ENCODE results near the gene KIN. TPM values are rescaled to one million over a fixed set of nuclear protein-coding genes. Genes with fewer than 3 reads are reported as not detected.

Gene KIN
- total RNA-seq, 1 donor from 2014 or later: 13.7 TPM

DNA sequence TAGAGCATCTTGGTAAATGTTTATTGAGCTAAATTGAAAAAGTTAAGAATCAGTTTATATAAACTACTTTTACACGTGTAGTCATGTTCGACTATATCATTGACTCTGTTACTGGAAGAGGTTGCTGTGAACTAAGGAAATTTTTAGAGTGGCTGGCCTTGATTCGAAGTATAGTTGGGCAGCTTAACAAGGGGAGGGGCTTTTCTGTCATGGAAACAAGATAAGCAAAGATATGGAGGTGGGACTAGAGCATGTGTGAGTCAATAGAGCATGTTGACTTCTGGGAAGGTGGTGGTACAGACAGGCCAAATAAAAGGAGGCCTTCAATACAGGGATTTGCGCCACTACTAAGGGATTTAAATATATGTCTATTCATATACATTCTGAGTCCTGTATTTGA lies 7.8 kb upstream of the KIN start:
- Histone ChIP-seq H3K27ac (no peak overlapping the region), H3K9me3 (no peaks in the 10 kb centered on the region), H3K27me3 (ENCODE audit: low read depth) (no peaks in the 10 kb centered on the region), H3K4me1 (peaks cover 35% of the 10 kb centered on the region), H3K4me3 (no peak overlapping the region), H3K36me3 (peaks cover 50% of the 10 kb centered on the region)
- peak; percentile 87 to 97 for ATAC-seq
- intact Hi-C loops (cut with DNase I): no loop called here
- TF ChIP-seq, protein P1, sequence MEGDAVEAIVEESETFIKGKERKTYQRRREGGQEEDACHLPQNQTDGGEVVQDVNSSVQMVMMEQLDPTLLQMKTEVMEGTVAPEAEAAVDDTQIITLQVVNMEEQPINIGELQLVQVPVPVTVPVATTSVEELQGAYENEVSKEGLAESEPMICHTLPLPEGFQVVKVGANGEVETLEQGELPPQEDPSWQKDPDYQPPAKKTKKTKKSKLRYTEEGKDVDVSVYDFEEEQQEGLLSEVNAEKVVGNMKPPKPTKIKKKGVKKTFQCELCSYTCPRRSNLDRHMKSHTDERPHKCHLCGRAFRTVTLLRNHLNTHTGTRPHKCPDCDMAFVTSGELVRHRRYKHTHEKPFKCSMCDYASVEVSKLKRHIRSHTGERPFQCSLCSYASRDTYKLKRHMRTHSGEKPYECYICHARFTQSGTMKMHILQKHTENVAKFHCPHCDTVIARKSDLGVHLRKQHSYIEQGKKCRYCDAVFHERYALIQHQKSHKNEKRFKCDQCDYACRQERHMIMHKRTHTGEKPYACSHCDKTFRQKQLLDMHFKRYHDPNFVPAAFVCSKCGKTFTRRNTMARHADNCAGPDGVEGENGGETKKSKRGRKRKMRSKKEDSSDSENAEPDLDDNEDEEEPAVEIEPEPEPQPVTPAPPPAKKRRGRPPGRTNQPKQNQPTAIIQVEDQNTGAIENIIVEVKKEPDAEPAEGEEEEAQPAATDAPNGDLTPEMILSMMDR (IDR thresholded peaks at IDR 0.05): no peak
- DNase-seq: no peak

DNA sequence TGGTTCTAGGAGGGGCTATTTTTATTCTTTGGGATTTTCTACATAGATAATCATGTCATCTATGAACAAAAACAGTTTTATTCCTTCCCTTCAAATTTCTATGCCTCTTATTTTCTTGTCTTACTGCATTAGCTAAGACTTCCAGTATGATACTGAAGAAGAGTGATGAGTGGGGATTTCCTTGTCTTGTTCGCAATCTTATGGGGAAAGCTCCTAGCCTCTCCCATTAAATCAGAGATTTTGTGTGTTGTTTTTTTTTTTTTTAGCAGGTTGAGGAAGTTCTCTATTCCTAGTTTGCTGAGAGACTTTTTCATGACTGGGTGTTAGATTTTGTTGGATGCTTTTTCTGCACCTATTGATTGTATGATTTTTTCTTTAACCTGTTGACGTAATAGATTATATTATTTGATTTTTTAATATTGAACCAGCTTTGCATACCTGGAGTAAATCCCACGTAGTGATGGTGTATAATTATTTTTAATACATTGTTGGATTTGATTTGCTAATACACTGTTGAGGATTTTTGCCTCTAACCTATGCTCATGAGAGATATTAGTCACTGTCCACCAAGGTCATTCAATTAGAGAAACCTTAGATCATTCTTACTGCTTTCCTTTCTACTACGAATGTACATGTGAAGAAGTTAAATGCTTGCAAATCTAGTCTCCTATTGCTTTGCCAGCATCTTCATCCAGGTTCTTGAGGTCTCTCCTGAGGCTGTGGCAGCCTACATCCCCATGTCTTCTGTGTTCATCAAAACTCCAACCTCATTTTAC lies 6.6 kb upstream of the KIN start:
- no peaks in the 10 kb centered on the region for H3K27me3 ChIP-seq (ENCODE audit: low read depth)
- H3K4me1 ChIP-seq: peaks cover 45% of the 10 kb centered on the region
- DNase-seq (no peak), ATAC-seq (no peak)
- H3K36me3 ChIP-seq: peaks cover 39% of the 10 kb centered on the region
- no peak overlapping the region for H3K27ac ChIP-seq
- intact Hi-C loops (cut with DNase I): no loop called here
- no peaks in the 10 kb centered on the region for H3K9me3 ChIP-seq
- TF ChIP-seq, protein P1 (IDR thresholded peaks at IDR 0.05): no peak
- H3K4me3 ChIP-seq: no peak overlapping the region

DNA sequence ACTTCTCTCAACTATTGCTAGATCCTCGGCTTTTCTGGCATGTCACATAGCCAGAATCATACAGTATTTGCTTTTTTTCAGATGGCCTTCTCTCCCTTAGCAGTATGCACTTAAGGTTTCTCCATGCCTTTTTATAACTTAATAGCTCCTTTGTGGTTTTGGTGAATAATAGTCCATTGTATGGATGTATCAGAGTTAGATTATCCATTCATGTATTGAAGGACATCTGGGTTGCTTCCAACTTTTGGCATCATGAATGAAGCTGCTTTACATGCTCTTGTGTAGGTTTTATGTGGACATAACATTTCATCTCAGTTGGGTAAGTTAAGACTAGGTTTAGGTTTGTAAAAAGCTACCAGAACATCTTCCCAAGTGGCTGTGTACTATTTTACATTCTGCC lies 4.7 kb upstream of the KIN start:
- DNase-seq: no peak
- H3K4me1 ChIP-seq: peaks cover 53% of the 10 kb centered on the region
- peaks cover 20% of the 10 kb centered on the region for H3K36me3 ChIP-seq
- H3K9me3 ChIP-seq: no peaks in the 10 kb centered on the region
- intact Hi-C loops (cut with DNase I): no loop called here
- H3K27ac ChIP-seq: no peak overlapping the region
- ATAC-seq: no peak
- H3K27me3 ChIP-seq (ENCODE audit: low read depth): no peaks in the 10 kb centered on the region
- H3K4me3 ChIP-seq: no peak overlapping the region
- TF ChIP-seq, protein P1 (IDR thresholded peaks at IDR 0.05): no peak

DNA sequence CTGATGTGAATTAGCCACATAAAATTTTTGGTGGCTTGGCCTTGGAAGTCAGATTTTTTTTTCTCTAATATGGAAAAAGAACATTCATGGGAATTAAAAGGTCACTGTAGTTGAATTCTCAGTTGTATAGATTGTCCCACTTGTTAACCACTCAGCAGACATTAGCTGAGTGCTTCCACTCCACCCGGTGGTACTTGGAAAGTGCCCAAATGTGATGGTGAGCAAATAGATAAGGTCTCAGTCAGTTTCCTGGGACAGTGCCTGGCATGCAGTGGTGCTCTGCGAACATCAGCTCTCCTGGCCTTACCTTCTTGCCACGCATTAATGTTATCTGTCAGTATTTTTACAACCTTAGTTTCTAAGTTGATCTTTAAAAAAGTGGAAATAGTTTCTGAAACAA lies 1.6 kb upstream of the KIN start:
- DNase-seq: no peak
- Histone ChIP-seq H3K4me3 (peak overlapping the region; percentile 97), H3K27me3 (ENCODE audit: low read depth) (no peaks in the 10 kb centered on the region), H3K9me3 (no peaks in the 10 kb centered on the region), H3K4me1 (peaks cover 53% of the 10 kb centered on the region), H3K27ac (peak overlapping the region; percentile 89), H3K36me3 (peaks cover 11% of the 10 kb centered on the region)
- intact Hi-C loops (cut with DNase I): no loop called here
- TF ChIP-seq, protein P1 (IDR thresholded peaks at IDR 0.05): no peak
- ATAC-seq: no peak

- intact Hi-C loops (cut with DNase I): no loop called here
- no peaks in the 10 kb centered on the region for H3K9me3 ChIP-seq
- H3K4me3 ChIP-seq: peak overlapping the region; percentile 97
- TF ChIP-seq, protein P1 (IDR thresholded peaks at IDR 0.05): no peak
- H3K27me3 ChIP-seq (ENCODE audit: low read depth): no peaks in the 10 kb centered on the region
- DNase-seq (no peak), ATAC-seq (peak in 1 of 2 donors; percentile 21)
- peaks cover 53% of the 10 kb centered on the region for H3K4me1 ChIP-seq
- H3K27ac ChIP-seq: peak overlapping the region; percentile 89
- H3K36me3 ChIP-seq: peaks cover 11% of the 10 kb centered on the region
These were observed 970 bp upstream of the KIN start for GRCh38 chr10:7788639-7789286.

All from lower lobe of right lung (tissue), 2 donors.